ENCODE measurements around the gene NEDD4L.
"Not testable (repeated sequence)": the region's sequence is repeated elsewhere in the genome, so short reads cannot be mapped to it uniquely, and the experiment has no call there.

The NEDD4L gene

DNA sequence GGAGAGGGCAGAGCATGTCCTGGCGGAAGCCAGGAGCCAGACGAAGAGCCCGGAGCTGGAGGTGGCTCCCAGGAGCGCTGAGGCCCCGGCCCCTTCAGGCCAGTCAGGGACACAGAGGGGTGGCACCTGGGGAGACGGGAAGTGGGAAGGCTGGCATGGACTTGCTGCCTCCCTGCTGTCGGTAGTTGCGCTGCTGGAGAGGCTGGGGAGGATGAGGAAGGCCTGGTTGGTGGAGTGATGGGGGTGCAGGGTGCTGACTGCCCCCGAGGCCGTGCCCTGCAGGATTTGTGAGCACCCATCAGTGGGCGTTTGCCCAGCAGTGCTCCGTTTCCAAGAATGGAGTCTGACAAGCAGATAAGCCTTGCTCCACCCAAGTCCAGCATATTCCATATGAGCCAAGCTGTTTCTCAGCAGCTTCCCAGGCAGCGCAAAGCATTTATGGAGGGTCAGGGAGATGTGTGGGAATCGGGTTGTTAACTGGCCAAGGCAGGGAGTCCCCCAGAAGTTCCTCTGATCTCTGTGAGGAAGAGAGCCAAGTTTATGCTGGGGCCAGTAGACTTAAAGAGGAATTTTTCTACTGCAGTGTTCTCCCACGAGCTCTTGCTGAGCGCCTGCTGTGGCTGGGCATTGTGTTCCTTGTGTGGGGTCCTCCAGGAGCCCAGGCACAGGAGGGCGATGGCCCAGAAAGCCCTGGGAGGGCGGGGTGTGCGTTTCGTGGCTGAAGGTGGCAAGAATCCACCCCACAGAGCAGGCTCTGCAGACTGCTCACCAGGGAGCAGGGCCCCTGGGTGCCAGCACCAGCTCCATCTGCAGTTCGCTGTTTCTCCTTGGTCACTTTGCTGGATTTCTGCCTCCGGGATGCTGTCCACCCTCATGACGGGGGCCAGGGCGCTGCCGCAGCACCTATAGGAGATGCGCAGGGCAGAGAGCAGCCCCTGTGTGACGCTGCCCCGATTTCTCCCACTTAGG, 334.7 kb downstream of the NEDD4L start:
- DNase-seq: no peak
- H3K9me3 Mint-ChIP-seq: no peaks in the 10 kb centered on the region
- H3K27ac Mint-ChIP-seq: no peak overlapping the region
- no peak for ATAC-seq (replicated peaks)
- H3K4me3 Mint-ChIP-seq: no peak overlapping the region
- no peaks in the 10 kb centered on the region for H3K4me1 Mint-ChIP-seq
- H3K36me3 Mint-ChIP-seq: peaks cover 10 to 23% of the 10 kb centered on the region in 2 donors
- H3K27me3 Mint-ChIP-seq: no peaks in the 10 kb centered on the region

DNA sequence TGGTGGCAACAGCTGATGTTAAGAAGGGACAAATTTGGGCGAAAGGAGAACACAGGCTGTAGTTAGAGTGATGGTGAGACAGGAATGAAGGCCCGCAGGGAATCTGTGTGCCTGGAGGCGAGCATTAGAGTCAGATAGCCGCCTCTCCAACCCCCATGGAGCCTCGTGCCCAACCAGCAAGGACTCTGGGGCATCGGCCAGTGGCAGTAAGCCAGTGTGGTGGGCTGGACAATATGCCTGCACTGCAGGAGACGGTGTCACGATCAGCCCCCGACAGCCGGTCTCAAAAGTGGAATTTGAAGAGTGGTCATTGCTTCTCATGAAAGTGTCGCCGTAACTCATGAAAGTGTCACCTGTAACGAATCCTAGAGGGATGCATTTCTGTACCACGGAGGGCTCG, 335.4 kb downstream of the NEDD4L start:
- no peak for ATAC-seq (replicated peaks)
- Mint-ChIP-seq H3K27me3 (no peaks in the 10 kb centered on the region), H3K36me3 (peaks cover 10 to 21% of the 10 kb centered on the region in 2 donors), H3K4me1 (no peaks in the 10 kb centered on the region), H3K27ac (no peak overlapping the region), H3K4me3 (no peak overlapping the region), H3K9me3 (no peaks in the 10 kb centered on the region)
- no peak for DNase-seq

DNA sequence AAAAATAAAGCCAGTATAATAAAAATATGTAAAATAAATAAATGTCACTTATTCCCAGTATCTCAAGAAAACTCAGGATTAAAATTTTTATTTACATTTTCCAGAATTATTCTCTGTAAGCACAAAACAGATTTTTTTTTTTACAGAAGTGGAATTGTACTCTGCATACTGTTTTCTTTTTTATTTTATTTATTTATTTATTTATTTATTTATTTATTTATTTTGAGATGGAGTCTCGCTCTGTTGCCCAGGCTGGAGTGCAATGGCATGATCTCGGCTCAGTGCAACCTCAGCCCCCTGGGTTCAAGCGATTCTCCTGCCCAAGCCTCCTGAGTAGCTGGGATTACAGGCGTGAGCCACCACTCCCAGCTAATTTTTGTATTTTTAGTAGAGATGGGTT, 336.1 kb downstream of the NEDD4L start:
- H3K4me3 Mint-ChIP-seq; H3K4me1 Mint-ChIP-seq; ATAC-seq (replicated peaks); DNase-seq; H3K9me3 Mint-ChIP-seq; H3K27me3 Mint-ChIP-seq; H3K27ac Mint-ChIP-seq: not testable (repeated sequence)
- H3K36me3 Mint-ChIP-seq: peaks cover 6 to 14% of the 10 kb centered on the region in 2 donors

DNA sequence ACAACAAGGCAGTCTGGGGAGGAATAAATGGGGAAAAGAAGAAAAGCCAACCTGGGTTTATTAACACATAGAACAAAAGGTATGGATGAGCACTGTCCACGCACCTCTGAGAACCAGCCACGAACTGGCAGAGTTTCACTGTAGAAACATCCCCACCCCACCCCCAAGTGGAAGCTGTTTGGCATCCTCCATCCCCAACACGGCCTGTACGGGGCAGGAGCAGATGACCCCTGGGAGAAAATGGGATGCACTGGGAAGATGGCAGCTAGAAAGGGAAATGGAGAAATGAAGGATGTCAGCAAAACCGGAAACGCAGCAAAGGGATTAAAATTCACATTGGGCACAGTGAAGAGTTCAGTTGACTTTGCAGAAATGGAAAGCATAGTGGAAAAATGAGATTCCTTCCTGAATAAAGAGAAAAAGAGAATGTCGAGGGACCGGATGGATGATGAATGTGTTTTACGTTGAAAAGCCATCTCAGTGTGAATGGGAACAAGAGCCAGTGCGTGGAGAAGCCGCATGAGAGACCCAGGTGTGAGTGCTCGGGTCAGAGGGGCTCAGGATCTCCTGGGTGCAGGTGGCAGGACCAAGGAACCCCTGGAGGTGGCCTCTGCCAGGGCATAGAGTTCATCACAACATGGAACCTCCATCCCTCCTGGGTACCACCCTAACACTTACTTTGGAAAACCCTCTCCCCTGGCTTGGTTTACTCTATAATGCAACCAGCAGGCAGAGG, 337.8 kb downstream of the NEDD4L start:
- DNase-seq (no peak), ATAC-seq (replicated peaks) (no peak)
- no peak overlapping the region for H3K4me3 Mint-ChIP-seq
- no peaks in the 10 kb centered on the region for H3K9me3 Mint-ChIP-seq
- H3K27me3 Mint-ChIP-seq: no peaks in the 10 kb centered on the region
- H3K27ac Mint-ChIP-seq: no peak overlapping the region
- peaks cover 9 to 11% of the 10 kb centered on the region in 2 donors for H3K36me3 Mint-ChIP-seq
- no peaks in the 10 kb centered on the region for H3K4me1 Mint-ChIP-seq

DNA sequence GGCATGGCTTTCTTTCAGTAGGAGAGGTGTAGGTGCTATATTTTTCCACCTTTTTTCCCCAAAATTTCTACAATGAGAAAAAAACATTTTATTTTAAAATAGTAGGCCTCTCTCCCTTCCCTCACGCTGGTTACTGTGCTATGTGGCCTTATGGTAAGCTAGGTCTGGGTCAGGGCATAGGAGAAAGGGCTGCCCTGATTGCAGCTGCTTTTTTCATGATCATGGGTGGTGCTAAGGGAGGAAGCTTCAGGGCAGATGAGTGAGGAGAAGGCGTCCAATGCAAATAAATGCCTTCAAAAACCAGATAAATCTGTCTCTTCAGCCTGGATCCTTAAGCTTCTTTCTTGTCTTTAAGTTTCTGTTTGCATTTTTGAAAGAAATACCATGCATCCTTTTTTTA, 338.4 kb downstream of the NEDD4L start:
- Mint-ChIP-seq H3K36me3 (peaks cover 7 to 11% of the 10 kb centered on the region in 2 donors), H3K9me3 (no peaks in the 10 kb centered on the region), H3K27me3 (no peaks in the 10 kb centered on the region), H3K4me3 (no peak overlapping the region), H3K27ac (no peak overlapping the region), H3K4me1 (no peaks in the 10 kb centered on the region)
- no peak for DNase-seq
- no peak for ATAC-seq (replicated peaks)

DNA sequence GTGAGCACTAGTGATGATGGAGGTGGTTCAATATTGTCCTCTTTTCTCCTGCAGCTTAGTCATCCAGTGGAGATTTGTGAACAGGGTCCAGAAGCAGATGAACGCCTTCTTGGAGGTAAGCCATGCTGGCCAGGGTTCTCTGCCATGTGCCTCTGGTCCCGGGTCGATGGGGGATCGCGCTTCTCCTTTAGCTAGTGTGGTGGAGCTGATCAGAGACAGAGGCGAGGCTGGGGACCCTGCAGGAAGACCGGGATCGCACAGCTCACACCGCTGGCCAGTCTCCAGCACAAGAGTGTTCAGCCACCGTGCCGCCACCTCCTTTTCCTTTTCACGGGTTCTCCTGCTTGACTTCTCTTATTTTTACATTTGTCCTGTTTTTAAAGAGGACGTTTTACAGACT, 341.4 kb downstream of the NEDD4L start:
- Mint-ChIP-seq H3K4me1 (no peaks in the 10 kb centered on the region), H3K36me3 (peaks cover 8 to 19% of the 10 kb centered on the region in 2 donors), H3K27ac (no peak overlapping the region), H3K27me3 (no peaks in the 10 kb centered on the region), H3K4me3 (no peak overlapping the region), H3K9me3 (no peaks in the 10 kb centered on the region)
- no peak for DNase-seq
- no peak for ATAC-seq (replicated peaks)

DNA sequence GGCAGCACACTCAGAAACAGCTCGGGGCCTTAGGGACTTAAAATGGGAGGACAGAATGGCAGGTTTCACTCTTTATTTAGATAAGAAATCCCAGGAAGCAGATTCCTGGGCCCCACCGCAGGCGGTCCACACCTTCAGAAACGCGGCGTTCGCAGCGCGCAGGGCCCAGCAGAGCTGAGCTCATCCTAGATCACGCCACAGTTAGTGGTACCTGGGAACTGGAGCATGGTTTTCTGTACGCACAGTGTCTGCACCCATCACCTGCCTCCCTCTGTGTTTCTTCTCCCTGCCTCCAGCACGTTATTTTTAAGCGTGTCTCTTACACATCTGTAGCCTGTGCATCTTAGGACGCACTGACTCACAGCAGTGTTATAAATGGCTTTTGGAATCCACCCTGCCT, 342.8 kb downstream of the NEDD4L start:
- no peaks in the 10 kb centered on the region for H3K27me3 Mint-ChIP-seq
- no peak for ATAC-seq (replicated peaks)
- H3K4me3 Mint-ChIP-seq: no peak overlapping the region
- no peaks in the 10 kb centered on the region for H3K4me1 Mint-ChIP-seq
- H3K36me3 Mint-ChIP-seq: peaks cover 8 to 19% of the 10 kb centered on the region in 2 donors
- DNase-seq: no peak
- H3K27ac Mint-ChIP-seq: no peak overlapping the region
- H3K9me3 Mint-ChIP-seq: no peaks in the 10 kb centered on the region

- ATAC-seq (replicated peaks): no peak
- no peaks in the 10 kb centered on the region for H3K9me3 Mint-ChIP-seq
- H3K27ac Mint-ChIP-seq: no peak overlapping the region
- H3K4me1 Mint-ChIP-seq: no peaks in the 10 kb centered on the region
- peaks cover 8 to 19% of the 10 kb centered on the region in 2 donors for H3K36me3 Mint-ChIP-seq
- no peaks in the 10 kb centered on the region for H3K27me3 Mint-ChIP-seq
- DNase-seq: no peak
- no peak overlapping the region for H3K4me3 Mint-ChIP-seq
Measured at GRCh38 chr18:58387716-58388115, 343.7 kb downstream of the NEDD4L start.

DNA sequence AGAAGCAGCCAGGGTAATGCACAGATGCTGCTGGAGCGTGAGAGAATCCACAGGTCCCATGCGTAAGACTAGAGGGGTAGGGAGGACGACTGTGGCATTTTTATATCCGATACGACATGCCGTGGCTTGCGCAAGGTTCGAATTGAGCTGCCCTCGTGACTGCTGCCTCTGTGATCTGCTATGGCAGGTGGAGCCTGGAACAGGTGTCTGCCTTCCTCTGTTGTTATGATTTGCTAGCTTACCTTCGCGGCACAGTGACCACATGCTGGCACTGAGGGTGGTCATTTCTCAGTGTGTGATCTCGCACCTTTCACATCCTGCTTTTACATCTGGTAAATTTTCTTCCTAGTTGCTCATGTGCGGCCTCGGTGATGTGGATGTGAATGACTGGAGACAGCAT, 344.7 kb downstream of the NEDD4L start:
- no peak overlapping the region for H3K27ac Mint-ChIP-seq
- no peaks in the 10 kb centered on the region for H3K4me1 Mint-ChIP-seq
- no peaks in the 10 kb centered on the region for H3K9me3 Mint-ChIP-seq
- no peak overlapping the region for H3K4me3 Mint-ChIP-seq
- no peak for DNase-seq
- peaks cover 8 to 19% of the 10 kb centered on the region in 2 donors for H3K36me3 Mint-ChIP-seq
- ATAC-seq (replicated peaks): no peak
- H3K27me3 Mint-ChIP-seq: no peaks in the 10 kb centered on the region

DNA sequence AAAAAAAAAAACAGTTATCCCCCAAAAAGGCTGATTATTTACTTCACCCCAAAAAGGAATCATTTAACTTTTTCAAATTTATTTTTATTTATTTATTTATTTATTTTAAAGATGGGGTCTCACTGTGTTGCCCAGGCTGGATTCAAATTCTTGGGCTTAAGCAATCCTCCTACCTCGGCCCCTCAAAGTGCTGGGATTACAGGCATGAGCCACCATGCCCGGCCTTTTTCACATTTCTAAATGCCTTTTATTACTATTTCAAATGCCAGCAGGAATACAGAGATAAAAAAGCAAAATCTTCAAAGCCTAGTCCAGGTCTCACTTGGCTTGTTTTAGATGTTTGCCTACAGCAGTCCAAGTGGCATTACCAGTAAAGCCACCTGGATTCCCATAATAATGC, 345.7 kb downstream of the NEDD4L start:
- H3K36me3 Mint-ChIP-seq: peaks cover 8 to 19% of the 10 kb centered on the region in 2 donors

GRCh38 chr18:58390399-58390798, 346.4 kb downstream of the NEDD4L start:
- no peak overlapping the region for H3K4me3 Mint-ChIP-seq
- DNase-seq: no peak
- H3K9me3 Mint-ChIP-seq: no peaks in the 10 kb centered on the region
- no peak overlapping the region for H3K27ac Mint-ChIP-seq
- H3K36me3 Mint-ChIP-seq: peaks cover 4 to 17% of the 10 kb centered on the region in 2 donors
- no peaks in the 10 kb centered on the region for H3K4me1 Mint-ChIP-seq
- no peaks in the 10 kb centered on the region for H3K27me3 Mint-ChIP-seq
- no peak for ATAC-seq (replicated peaks)

More for the DNA sequence above, 345.7 kb downstream of the NEDD4L start:
- Mint-ChIP-seq H3K9me3 (no peaks in the 10 kb centered on the region), H3K4me3 (no peak overlapping the region), H3K27ac (no peak overlapping the region), H3K4me1 (no peaks in the 10 kb centered on the region), H3K27me3 (no peaks in the 10 kb centered on the region)
- no peak for ATAC-seq (replicated peaks)
- no peak for DNase-seq

- Mint-ChIP-seq H3K27ac (no peak overlapping the region), H3K9me3 (no peaks in the 10 kb centered on the region), H3K27me3 (no peaks in the 10 kb centered on the region), H3K4me1 (no peaks in the 10 kb centered on the region), H3K36me3 (peaks cover 0 to 12% of the 10 kb centered on the region in 2 donors), H3K4me3 (no peak overlapping the region)
- ATAC-seq (replicated peaks) (no peak), DNase-seq (no peak)
Measured at GRCh38 chr18:58391231-58391825, 347.3 kb downstream of the NEDD4L start.

- Mint-ChIP-seq H3K36me3 (peaks cover 0 to 12% of the 10 kb centered on the region in 2 donors), H3K4me3 (no peak overlapping the region), H3K9me3 (no peaks in the 10 kb centered on the region), H3K27ac (no peak overlapping the region), H3K27me3 (no peaks in the 10 kb centered on the region), H3K4me1 (no peaks in the 10 kb centered on the region)
- DNase-seq: no peak
- no peak for ATAC-seq (replicated peaks)
Measured at GRCh38 chr18:58391932-58392323, 347.9 kb downstream of the NEDD4L start.

- Mint-ChIP-seq H3K4me1 (peaks cover 0 to under 1% of the 10 kb centered on the region in 2 donors), H3K27me3 (no peaks in the 10 kb centered on the region), H3K9me3 (no peaks in the 10 kb centered on the region), H3K36me3 (peaks cover 0 to 12% of the 10 kb centered on the region in 2 donors), H3K27ac (no peak overlapping the region), H3K4me3 (no peak overlapping the region)
- no peak for DNase-seq
- ATAC-seq (replicated peaks): no peak
Measured at GRCh38 chr18:58392324-58393000, 348.4 kb downstream of the NEDD4L start.

Data from stimulated activated naive B cell treated with anti-CD40 and anti-IgM and Interleukin-4, amounts not matched to agents 10 μg/mL and 1 μg/mL and 100 μg/mL, for 72 hours (primary cell).